KMS-11 (cell line): ENCODE results near the gene TPO.
"Not testable (repeated sequence)": the region's sequence is repeated elsewhere in the genome, so short reads cannot be mapped to it uniquely, and the experiment has no call there.

ENCODE experiments used
- H2AFZ ChIP-seq: fragments of 200-600 bp; sonication (generic); 2 replicates; pipeline ENCODE4 v1.6.1; 2016; ENCODE audit warnings: antibody characterized with exemption, mixed run types, low read depth
- H3K27ac ChIP-seq: fragments of 200-600 bp; sonication (generic); 2 replicates; pipeline ENCODE4 v1.6.1; 2016; ENCODE audit warnings: mild to moderate bottlenecking, mixed run types
- H3K27me3 ChIP-seq: fragments of 200-600 bp; sonication (generic); 2 replicates; pipeline ENCODE4 v1.6.1; 2017; ENCODE audit warnings: mild to moderate bottlenecking, low read depth, mixed run types, moderate library complexity; ENCODE audit not compliant: insufficient read depth
- H3K36me3 ChIP-seq: fragments of 200-600 bp; sonication (generic); 2 replicates; pipeline ENCODE4 v1.6.1; 2017; ENCODE audit warnings: mild to moderate bottlenecking, mixed run types; ENCODE audit not compliant: insufficient read depth
- H3K4me1 ChIP-seq: fragments of 200-600 bp; sonication (generic); 2 replicates; pipeline ENCODE4 v1.6.1; 2016; ENCODE audit warnings: mild to moderate bottlenecking, low read depth, mixed run types; ENCODE audit not compliant: poor library complexity, severe bottlenecking
- H3K4me2 ChIP-seq: fragments of 200-600 bp; sonication (generic); 2 replicates; pipeline ENCODE4 v1.7.0; 2016; ENCODE audit warnings: mild to moderate bottlenecking, mixed run types
- H3K4me3 ChIP-seq: fragments of 200-600 bp; sonication (generic); IDR thresholded peaks from 2 replicates; pipeline ENCODE4 v1.6.1; 2017; ENCODE audit warnings: low read depth, low read length, mixed read lengths; ENCODE audit not compliant: insufficient read depth
- H3K79me2 ChIP-seq: fragments of 200-600 bp; sonication (generic); 2 replicates; pipeline ENCODE4 v1.6.1; 2016; ENCODE audit warnings: low read depth, mixed run types; ENCODE audit not compliant: insufficient read depth
- H3K9ac ChIP-seq: fragments of 200-600 bp; sonication (generic); 2 replicates; pipeline ENCODE4 v1.6.1; 2016; ENCODE audit warnings: mild to moderate bottlenecking, mixed run types
- H4K20me1 ChIP-seq: fragments of 200-600 bp; sonication (generic); 2 replicates; pipeline ENCODE4 v1.6.1; 2016; ENCODE audit warnings: mild to moderate bottlenecking, mixed run types; ENCODE audit not compliant: insufficient read depth
- TF ChIP-seq, protein P1 (sequence below): fragments of 200-600 bp; sonication (generic); conservative IDR thresholded peaks from 2 replicates; pipeline ENCODE4 v1.6.1; 2017; ENCODE audit warnings: low read depth, mild to moderate bottlenecking, antibody characterized with exemption, low read length, moderate library complexity, mixed read lengths

The TPO gene

DNA sequence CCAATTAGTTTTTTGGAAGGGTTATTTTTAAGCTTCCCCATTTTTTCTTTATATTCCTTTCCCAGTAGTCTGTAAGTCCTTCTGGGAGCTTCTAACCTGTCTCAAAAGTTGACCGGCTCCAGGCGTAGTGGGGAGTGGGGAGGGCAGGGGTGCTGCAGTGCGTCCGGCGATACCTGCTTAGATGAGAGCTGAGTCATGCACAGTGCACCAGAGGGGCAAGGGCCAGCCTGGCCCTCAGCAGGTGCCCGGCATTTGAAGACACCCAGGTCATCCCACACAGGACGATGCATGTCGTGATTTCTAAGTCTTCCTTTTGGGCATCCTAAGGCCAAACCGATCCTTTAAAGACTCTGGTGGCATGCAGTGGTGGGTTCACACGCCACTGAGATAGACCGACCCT, 73.4 kb downstream of the TPO start:
- H3K36me3 ChIP-seq = no peaks in the 10 kb centered on the region
- no peak overlapping the region for H3K4me3 ChIP-seq
- H2AFZ ChIP-seq = no peak overlapping the region
- H3K4me2 ChIP-seq = no peak overlapping the region
- H3K27me3 ChIP-seq = no peaks in the 10 kb centered on the region
- no peak overlapping the region for H3K9ac ChIP-seq
- no peaks in the 10 kb centered on the region for H3K4me1 ChIP-seq
- H4K20me1 ChIP-seq = no peaks in the 10 kb centered on the region
- no peak overlapping the region for H3K27ac ChIP-seq
- H3K79me2 ChIP-seq = no peaks in the 10 kb centered on the region
- TF ChIP-seq, protein P1, sequence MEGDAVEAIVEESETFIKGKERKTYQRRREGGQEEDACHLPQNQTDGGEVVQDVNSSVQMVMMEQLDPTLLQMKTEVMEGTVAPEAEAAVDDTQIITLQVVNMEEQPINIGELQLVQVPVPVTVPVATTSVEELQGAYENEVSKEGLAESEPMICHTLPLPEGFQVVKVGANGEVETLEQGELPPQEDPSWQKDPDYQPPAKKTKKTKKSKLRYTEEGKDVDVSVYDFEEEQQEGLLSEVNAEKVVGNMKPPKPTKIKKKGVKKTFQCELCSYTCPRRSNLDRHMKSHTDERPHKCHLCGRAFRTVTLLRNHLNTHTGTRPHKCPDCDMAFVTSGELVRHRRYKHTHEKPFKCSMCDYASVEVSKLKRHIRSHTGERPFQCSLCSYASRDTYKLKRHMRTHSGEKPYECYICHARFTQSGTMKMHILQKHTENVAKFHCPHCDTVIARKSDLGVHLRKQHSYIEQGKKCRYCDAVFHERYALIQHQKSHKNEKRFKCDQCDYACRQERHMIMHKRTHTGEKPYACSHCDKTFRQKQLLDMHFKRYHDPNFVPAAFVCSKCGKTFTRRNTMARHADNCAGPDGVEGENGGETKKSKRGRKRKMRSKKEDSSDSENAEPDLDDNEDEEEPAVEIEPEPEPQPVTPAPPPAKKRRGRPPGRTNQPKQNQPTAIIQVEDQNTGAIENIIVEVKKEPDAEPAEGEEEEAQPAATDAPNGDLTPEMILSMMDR = no peak

DNA sequence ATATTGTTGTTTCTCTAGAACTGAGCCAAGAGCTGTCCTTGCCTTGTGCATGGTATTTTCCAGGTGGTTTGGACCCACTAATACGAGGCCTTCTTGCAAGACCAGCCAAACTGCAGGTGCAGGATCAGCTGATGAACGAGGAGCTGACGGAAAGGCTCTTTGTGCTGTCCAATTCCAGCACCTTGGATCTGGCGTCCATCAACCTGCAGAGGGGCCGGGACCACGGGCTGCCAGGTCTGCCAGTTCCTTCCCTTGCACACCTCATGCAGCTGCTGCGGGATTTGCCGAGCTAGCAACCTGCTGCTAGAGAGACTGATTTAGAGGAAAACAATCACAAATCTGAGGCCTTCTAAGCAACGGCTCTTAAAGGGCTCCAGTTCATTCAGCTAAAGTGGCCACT, 74.5 kb downstream of the TPO start:
- no peaks in the 10 kb centered on the region for H3K36me3 ChIP-seq
- no peak overlapping the region for H3K27ac ChIP-seq
- TF ChIP-seq, protein P1 = no peak
- H3K4me3 ChIP-seq = no peak overlapping the region
- no peak overlapping the region for H3K9ac ChIP-seq
- no peaks in the 10 kb centered on the region for H4K20me1 ChIP-seq
- no peaks in the 10 kb centered on the region for H3K4me1 ChIP-seq
- H3K79me2 ChIP-seq = no peaks in the 10 kb centered on the region
- H3K27me3 ChIP-seq = no peaks in the 10 kb centered on the region
- no peak overlapping the region for H2AFZ ChIP-seq
- no peak overlapping the region for H3K4me2 ChIP-seq

DNA sequence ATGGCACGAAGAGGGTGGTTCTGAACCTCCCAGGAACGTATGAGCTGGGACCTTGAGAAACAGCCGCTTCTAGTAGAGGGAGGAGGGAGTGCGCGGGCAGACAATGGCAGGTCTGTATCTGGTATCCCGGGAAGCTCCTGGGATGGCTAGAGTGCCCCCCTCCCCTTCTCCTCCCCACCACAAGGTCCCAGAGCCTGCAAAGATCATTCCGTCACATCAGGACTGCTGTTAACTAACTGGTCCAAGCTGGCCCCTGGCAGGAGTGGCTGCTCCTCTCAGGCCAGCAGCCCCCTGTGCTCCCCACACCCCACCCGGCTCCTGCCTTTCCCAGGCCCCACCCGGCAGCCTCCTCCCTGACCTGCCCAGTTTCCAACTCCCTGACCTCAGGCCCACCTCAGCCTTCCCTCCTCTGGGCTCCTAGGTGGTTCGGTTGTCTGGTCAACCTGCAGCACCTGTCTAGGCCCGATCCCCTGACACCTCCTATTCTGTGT, 75.0 kb downstream of the TPO start:
- Histone ChIP-seq H3K4me3 (no peak overlapping the region), H3K9ac (no peak overlapping the region), H3K4me1 (no peaks in the 10 kb centered on the region), H3K36me3 (no peaks in the 10 kb centered on the region), H3K27ac (no peak overlapping the region), H3K79me2 (no peaks in the 10 kb centered on the region), H3K4me2 (no peak overlapping the region), H3K27me3 (no peaks in the 10 kb centered on the region), H4K20me1 (no peaks in the 10 kb centered on the region), H2AFZ (no peak overlapping the region)
- TF ChIP-seq, protein P1 = no peak

DNA sequence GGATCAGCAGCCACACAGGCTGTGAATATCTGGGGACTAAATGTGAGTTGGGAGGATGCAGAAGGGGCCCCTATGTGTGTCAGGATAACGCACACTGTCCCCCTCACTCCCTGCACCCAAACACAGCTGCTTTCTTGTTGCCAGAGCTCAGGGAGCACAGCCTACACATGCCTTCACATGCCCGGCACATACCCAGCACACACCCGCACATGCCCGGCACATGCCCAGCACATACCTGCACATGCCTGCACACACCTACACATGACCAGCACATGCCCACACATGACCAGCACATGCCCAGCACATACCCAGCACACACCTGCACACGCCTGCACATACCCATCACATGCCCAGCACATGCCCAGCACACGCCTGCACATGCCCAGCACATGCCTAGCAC, 75.6 kb downstream of the TPO start:
- Histone ChIP-seq H3K27ac (no peak overlapping the region), H3K4me1 (no peaks in the 10 kb centered on the region), H3K9ac (no peak overlapping the region), H3K79me2 (no peaks in the 10 kb centered on the region), H4K20me1 (no peaks in the 10 kb centered on the region), H2AFZ (no peak overlapping the region), H3K4me3 (no peak overlapping the region), H3K36me3 (no peaks in the 10 kb centered on the region), H3K27me3 (no peaks in the 10 kb centered on the region), H3K4me2 (no peak overlapping the region)
- TF ChIP-seq, protein P1 = no peak

GRCh38 chr2:1489486-1489885, 76.2 kb downstream of the TPO start:
- no peaks in the 10 kb centered on the region for H4K20me1 ChIP-seq
- H3K4me2 ChIP-seq = no peak overlapping the region
- no peaks in the 10 kb centered on the region for H3K36me3 ChIP-seq
- no peak overlapping the region for H3K9ac ChIP-seq
- H2AFZ ChIP-seq = no peak overlapping the region
- H3K79me2 ChIP-seq = no peaks in the 10 kb centered on the region
- H3K27me3 ChIP-seq = no peaks in the 10 kb centered on the region
- no peak overlapping the region for H3K27ac ChIP-seq
- H3K4me1 ChIP-seq = no peaks in the 10 kb centered on the region
- H3K4me3 ChIP-seq = no peak overlapping the region
- TF ChIP-seq, protein P1 = no peak

GRCh38 chr2:1490381-1490780, 77.1 kb downstream of the TPO start:
- H4K20me1 ChIP-seq, H3K27me3 ChIP-seq, H3K4me1 ChIP-seq, H3K79me2 ChIP-seq, H3K36me3 ChIP-seq, H3K27ac ChIP-seq, H2AFZ ChIP-seq, H3K9ac ChIP-seq, H3K4me3 ChIP-seq, H3K4me2 ChIP-seq: not testable (repeated sequence)
